NCI-H2029 (cell line): ENCODE measurements around the gene FLNB.
A peak's percentile ranks its signal among the peaks of the same experiment; 100 is the strongest.

Experiments used
- DNase-seq: peaks from one replicate; lab custom pipeline; 2025; lab: John Stamatoyannopoulos, UW

The FLNB gene

DNA sequence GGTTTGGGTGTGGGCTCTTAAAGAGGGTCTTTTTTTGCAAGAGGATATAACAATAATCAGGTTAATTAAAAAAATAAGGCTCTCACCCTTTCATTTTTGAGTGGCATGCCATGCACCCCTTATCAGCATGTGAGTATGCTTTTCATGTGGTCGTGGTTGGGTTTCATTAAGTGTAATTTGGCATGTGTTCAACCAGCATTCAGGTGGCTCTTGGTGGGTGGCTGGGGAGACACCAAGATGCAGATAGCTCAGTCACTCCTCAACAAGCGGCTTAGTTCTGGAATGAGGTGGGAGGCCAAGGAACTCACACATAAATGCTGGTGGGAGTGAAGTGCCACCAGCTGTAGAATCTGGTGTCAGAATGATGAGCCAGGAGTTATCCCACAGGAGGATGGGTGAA lies 66.8 kb downstream of the FLNB start:
- no peak for DNase-seq

- DNase-seq = no peak
These were observed 69.5 kb downstream of the FLNB start for GRCh38 chr3:58077596-58078285.

DNA sequence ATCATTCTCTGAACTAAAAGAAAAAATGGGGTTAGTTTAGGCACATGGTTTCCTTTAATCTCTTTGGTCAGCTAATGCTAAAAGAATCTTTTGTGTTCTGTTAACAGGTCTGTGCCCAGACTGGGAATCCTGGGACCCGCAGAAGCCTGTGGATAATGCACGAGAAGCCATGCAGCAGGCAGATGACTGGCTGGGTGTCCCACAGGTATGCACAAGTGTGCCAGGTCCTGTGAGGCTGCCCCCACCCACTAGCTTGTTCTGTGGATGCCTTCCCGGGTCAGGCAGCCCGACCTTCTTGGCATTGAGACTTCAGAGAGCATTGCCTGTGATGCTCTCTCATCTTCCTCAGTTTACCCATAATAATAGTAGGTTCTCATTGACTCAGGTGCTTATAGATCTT lies 70.4 kb downstream of the FLNB start:
- DNase-seq = no peak

DNA sequence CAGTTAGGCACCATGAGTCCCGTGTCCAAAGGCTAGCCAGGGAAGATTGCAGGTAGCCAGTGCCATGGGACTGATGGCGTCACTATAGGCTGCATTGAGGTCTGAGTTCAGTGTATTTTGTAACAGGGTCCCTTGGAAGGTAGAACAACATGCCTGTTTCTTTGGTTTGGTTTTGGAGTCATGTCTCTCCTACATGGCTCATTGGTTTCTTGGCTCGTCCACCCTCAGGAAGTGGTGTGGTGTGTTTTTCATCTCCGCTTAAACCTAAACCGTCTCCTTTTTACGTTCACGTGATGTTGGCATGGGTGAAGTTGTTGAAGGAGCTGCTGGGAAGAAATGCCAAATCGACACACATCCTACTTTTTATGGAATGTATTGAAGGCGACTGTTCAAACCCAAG lies 71.6 kb downstream of the FLNB start:
- peak; percentile 10 for DNase-seq

DNA sequence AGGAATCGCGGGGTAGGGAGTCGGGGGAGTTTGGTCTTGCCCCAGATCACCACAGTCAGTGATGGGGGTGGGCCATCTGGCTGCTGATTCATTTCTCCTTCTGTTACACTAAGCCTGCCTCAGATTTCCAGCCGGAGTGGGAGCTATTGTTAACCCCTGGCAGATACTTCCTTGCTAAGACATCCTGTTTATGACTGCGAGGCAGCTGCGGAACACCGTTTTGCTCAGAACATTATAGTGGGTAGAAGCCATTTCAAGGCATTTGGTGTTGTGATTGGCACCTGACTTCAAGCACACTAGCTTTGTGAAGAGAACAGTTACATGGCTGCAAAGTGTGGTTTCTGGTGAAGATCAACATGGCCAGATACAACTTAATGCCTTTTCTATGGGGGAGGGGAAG lies 73.8 kb downstream of the FLNB start:
- peak; percentile 22 for DNase-seq

GRCh38 chr3:58084166-58084565 lies 75.9 kb downstream of the FLNB start:
- DNase-seq = no peak

DNA sequence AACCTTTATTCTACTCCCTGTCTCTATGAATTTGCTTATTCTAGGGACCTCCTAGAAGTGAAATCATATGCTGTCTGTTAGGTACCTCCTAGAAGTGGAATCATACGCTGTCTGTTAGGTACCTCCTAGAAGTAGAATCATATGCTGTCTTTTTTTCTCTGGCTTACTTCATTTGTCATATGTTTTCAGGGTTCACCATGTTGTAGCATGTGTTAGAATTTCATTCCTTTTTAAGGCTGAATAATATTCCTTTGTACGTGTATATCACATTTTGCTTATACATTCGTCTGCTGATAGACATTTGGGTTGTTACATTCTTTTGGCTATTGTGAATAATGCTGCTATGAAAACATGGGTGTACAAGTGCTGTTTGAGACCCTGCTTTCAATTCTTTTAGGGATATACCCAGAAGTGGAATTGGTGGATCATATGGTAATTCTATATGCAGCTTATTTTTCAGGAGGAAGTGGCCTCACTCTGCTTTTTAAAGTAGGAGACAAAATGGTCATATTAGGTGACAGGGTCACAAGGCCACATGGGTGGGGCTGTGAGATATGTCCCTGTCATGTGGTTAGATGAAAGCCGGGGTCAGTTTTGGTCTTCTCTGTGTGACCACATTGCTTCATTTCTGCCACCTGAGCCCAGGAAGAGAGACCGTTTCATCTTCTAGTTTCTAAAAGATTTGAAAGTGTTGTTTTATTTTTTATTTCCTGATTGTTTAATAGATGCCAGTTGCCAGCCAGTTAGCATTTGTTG lies 76.7 kb downstream of the FLNB start:
- no peak for DNase-seq

DNA sequence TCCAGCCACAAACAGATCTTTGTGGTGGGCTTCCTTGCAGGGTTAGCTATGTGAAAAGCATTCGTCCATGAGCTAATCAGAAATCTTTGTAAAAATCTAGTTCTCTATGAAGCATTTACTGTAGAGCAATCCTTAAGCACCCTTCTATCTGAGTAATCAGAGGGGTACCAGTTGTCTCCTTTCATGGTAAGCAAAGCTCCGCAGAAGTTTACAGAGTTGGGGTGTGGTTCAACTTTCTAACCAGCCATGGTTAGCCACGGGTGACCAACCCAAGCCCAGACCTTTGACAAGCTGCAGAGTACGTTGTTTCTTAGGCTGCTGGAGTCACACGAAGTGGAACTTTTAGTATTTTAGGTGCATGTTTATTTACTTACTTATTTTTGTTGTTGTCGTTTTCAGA lies 77.4 kb downstream of the FLNB start:
- DNase-seq = no peak

DNA sequence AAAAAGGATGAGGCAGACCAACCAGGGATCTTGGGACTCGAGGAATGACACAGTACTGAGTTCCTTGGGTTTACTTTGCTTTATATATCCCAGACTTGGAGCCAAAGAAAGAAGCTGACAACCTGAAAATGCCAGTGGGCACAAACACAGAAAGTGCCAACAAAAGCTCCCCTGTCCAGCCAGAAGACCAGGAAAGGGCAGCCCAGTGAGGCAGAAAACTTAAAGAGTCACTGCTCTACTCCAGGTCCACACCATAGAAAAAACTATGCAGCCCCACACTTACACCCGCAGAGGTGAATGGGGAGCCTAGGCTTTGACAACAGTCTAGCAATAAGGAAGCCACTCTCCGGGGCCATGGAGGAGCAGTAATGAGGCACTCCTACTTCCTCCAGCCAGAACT lies 80.3 kb downstream of the FLNB start:
- DNase-seq = no peak

GRCh38 chr3:58090351-58090750 lies 82.1 kb downstream of the FLNB start:
- no peak for DNase-seq

- DNase-seq = no peak
These were observed 84.3 kb downstream of the FLNB start for GRCh38 chr3:58092521-58092920.

DNA sequence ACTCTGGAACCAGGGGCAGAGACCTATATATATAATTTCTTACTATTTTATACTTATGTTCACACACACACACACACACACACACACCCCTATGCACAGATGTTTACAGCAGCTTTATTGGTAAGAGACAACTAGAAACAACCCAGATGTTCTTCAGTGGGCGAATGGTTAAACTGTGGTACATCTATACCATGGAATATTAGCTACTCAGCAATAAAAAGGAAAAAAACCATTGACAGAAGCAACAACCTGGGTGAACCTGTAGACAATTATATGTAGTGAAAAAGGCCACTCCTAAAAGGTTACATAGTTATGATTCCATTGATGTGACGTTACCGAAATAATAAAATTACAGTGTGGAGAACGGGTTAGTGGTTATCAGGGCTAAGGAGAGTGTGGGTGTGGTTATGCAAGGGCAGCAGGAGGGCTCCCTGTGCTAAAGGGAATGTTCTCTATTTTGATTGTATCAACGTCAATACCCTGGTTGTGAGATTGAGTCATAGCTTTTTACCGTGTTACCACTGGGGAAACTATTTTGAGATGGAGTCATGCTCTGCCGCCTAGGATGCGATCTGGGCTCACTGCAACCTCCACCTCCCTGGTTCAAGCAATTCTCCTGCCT lies 85.5 kb downstream of the FLNB start:
- no peak for DNase-seq

DNA sequence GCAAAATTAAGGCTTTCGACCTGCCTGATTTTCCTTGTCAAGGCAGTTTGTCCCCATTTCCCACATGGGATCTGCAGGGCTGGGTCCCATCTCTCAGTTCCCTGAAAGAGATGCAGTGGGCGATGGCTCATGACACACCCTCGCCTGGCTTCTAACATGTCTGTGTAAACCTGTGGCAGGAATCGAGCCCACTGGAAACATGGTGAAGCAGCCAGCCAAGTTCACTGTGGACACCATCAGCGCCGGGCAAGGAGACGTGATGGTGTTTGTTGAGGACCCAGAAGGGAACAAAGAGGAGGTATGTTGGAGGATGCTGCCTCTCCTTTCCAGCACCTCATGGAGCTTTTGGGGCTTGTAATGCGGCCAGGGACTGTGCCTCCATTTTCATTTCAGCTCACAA lies 86.4 kb downstream of the FLNB start:
- no peak for DNase-seq

GRCh38 chr3:58095603-58096138 lies 87.4 kb downstream of the FLNB start:
- DNase-seq = no peak

DNA sequence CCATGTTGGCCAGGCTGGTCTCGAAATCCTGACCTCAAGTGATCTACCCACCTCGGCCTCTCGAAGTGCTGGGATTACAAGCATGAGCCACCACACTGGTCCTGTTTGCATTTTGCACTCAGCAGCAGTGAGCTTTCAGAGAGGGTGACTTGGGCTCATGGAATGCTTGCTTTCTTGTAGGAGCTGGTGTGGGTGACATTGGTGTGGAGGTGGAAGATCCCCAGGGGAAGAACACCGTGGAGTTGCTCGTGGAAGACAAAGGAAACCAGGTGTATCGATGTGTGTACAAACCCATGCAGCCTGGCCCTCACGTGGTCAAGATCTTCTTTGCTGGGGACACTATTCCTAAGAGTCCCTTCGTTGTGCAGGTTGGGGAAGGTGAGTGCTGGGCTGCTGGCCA lies 90.3 kb downstream of the FLNB start:
- no peak for DNase-seq

- DNase-seq = no peak
These were observed 91.6 kb downstream of the FLNB start for GRCh38 chr3:58099865-58100264.

DNA sequence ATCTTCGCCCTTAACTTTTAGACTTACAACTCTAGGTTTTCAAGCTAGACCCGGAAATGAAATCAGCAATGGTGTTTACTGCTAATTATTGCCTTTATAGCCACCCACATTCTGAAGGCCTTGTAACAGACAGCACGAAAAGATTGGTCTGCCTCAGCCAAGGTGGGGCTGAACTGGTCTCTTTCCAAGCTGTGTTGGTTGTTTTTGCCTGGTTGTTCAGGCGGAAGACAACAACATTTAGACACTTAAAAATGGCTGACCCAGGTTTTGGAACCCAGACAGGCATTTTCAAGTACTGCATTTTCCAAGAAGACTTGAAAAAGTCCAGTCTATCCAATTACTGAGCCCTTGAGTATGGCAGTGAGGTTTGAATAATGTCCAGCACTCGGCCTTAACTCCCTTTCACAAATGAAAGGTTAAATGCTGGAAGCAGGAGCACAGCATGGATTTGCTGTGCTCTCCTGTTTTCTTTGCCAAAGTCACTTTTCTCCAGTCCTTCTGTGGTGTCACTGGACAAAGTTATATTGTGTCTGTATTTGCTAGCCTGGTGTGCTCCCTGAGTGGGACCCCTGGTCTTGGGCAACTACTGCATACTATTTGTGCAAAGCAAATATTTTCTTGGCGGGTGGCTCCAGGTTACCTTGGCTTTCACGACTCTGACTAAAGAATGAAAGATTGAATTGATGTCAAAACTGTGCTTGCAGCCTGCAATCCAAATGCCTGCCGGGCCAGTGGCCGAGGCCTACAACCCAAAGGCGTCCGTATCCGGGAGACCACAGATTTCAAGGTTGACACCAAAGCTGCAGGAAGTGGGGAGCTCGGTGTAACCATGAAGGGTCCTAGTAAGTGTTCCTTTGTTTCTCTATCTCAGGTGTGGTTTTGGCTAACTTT lies 93.5 kb downstream of the FLNB start:
- no peak for DNase-seq

DNA sequence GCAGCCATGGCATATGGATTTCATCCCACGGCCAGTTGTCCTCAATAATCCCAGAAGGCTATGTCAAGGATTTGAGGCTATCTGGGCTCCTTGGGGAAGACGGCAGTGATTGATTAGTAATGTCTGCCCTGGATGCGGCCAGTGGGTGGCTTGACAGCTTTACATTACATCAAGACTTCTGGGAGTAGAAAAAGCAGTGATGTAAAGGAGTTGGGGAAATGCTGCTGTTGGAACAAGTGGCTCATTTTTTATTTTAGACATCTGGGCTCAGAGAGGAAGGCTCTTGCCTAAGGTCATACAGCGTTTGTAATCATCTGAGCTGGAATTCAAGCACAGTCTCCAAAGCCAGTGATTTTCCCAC lies 94.1 kb downstream of the FLNB start:
- DNase-seq = no peak

DNA sequence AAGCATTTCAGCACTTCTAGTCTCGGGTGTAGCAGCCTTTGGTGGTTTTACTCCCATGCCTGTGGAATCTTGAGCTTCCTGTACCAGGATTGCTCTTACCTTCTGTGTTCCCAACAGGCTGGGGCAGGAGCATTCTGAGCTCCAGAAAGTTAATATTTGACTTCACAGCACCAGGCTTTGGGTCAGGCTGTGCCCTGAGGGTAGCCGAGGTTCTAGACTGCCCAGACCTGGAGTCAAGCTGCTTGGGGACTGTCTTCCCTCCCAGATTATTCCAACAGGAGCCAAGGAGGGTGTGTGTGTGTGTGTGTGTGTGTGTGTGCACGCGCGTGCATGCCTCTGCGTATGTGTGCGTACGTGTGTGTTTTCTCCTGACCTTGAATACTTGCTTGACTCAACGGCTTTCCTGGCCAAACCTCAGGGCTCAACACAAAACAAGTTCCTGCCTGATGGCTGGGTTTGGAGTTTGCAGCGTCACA lies 94.8 kb downstream of the FLNB start:
- no peak for DNase-seq

- DNase-seq = no peak
These were observed 95.9 kb downstream of the FLNB start for GRCh38 chr3:58104151-58104550.

DNA sequence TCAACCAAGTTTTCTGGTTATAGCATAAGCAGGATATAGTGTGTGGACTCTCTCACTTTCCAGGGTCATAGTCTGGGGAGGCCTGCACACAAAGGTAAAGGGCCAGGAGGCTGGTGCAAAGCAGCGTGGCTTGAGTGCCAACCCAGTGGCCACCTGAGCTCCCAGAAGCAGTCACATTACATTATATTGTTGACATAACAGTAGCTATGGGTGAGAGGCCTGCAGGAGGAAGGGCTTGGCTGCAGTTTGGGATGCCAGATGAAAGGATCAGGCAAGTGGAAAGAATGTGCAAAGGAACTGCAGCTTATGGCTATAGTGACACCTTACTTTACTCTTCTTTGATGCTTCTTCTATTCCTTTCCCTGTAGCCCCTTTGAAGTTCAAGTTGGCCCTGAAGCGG lies 96.5 kb downstream of the FLNB start:
- no peak for DNase-seq

GRCh38 chr3:58105196-58105595 lies 97.0 kb downstream of the FLNB start:
- no peak for DNase-seq
